HG03432 (cell line): ENCODE results near the gene NRL.

Experiments
- ATAC-seq: cut with Tn5 transposase; IDR thresholded peaks from one replicate; pipeline ENCODE4 v1.9.1; 2021; ENCODE audit warnings: mild to moderate bottlenecking, moderate library complexity; ENCODE audit not compliant: unreplicated experiment

NRL gene

DNA sequence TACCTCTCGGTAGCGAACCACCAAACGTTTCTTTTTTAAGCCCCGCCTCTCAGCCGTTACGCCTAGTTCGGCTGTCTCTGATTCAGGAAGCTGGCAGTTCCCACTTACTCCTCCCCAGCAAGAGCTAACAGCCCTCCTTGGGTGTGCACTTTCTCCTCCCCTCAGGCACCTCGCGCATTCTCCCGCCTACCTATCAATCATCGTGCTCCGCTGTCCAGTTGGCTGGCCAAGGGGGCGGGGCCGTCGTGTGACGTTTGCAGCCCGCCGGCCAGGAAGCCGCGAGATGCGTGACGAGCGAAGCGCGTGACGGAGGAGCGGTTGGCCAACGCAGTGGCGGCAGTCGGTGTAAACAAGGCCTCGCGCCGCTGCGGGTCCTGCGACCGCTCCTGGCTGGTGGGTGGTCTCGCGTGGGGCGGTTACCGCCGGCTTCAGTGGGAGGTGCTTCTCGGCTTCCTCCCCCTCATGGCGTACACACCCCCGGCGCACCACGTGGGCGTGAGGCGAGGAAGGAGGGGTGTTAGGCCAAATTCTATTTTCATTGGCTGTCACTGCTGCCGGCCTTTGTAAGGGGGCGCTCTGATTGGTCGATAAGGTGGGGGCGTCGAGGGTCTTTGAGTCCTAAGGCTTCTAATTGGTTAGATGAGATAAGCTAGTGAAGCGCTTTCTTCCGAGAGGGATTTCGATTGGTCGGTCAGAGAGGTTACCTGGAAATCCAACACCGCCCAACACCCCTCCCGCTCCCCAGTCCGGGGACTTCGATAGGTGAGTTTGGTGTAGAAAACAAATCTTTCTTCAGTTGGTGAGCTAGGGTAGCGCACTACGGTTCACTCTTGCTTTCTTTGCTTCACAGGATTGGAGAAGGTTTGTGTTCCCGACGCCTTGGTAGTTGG lies at the start of gene NRL, which contains the start of gene DCAF11:
NRL (minus strand) TSS at position 418 of the 890 bp plus-strand sequence. CDS start 32,101 bp downstream, outside the sequence.
DCAF11 (plus strand) TSS at position 246 of the 890 bp plus-strand sequence. CDS start 818 bp downstream, outside the sequence.
- ATAC-seq: peak; percentile 87

DNA sequence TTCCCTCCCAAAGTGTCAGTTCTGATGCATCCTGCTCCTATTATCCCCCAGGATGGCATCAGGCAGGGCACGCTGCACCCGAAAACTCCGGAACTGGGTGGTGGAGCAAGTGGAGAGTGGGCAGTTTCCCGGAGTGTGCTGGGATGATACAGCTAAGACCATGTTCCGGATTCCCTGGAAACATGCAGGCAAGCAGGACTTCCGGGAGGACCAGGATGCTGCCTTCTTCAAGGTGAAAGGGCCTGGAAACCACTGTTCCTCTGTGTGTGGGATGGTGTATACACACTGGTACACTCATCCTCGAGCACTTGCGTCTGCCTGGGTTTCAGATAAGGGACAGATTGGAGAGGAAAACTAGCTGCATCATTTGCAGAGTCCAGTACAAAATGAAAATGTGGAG lies 47.3 kb upstream of the NRL start:
- ATAC-seq: no peak

DNA sequence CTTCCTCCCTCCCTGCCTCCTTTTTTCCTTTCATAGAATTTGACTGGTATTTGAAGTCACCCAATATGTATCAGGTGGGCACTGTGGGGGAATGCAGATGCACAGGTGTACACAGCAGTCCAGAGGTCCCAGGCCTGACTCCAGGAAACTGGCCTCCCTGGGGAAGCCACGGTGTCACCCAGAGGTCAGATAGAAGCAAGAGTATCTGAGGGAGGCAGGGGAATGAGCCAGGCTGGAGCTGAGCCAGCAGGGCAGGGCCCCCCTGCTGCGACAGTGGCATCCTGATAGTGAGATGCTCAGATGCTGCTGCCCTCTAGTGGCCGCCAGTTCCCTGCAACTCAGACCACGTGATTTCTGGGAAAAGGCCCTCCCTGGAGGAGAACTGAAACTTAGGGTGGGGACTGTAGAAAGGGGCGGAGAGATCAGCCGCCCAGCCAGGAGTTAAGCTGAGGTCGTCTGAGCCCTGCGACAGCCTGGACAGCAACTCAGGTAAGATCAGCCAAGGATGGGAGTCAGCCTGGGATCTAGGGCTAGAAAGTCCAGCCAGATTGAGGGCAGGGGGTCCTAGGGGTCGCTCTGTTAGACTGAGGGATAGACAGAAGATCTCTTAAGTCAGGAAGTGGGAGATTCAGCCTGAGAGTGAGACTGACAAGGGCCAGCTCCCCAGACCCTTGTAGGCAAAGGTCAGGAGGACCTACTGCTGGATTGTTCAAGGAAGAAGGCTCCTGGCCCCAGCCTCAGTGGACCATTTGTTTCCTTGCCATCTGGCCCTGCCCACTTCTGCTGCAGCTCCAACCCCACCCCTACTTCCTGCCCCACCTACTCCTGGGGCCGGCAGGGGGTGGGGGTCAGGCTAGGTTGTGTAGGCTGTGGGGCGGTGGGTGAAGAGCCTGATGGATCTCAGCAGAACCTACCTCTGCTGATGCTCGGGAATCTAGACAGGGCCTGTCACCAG lies 46.4 kb upstream of the NRL start, which contains the start of gene IRF9:
IRF9 (plus strand) TSS at position 416 of the 955 bp plus-strand sequence. CDS start 880 bp downstream, outside the sequence.
- peak; percentile 85 for ATAC-seq

DNA sequence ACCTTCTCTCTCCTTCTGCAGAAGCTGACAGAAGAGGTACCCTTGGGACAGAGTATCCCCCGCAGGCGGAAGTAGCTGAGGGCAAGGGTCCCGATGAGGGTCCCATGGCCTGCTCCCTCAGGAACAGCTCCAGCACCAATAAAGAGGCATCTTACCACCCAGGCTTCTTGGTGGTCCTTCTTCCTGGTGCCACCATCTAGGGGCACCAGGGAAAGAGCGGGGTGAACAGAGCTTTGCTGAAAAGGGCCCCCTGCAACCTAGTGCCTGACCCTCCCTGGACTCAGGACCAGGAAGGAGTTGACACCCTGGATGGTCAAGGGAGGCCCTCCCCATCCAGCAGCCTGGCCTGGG lies 45.7 kb upstream of the NRL start:
- ATAC-seq: no peak

DNA sequence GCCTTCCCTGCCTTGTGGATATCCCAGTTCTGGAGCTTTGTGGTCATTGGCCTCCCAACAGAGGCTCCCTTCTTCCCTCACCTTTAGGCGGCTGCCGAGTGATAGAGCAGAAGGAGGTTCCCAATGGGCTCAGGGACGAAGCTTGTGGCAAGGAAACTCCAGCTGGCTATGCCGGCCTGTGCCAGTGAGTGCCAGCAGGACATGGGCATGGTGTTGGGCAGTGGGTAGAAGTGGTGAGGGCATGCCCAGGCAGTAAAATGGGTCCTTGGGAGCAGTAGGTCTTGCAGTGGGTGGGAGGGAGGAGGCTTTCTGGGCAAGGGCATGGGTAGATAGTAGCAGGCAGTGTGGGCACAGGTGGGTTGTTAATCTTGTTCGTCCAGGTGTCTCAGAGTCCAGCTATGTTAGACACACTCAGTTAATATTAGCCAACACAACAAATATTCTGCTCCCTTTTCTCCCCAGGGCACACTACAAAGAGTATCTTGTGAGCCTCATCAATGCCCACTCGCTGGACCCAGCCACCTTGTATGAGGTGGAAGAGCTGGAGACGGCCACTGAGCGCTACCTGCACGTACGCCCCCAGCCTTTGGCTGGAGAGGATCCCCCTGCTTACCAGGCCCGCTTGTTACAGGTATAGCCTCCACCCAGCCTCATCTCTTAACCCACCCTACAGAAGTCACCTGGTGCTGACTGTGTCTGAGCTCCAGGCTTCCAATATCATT lies 45.2 kb upstream of the NRL start:
- no peak for ATAC-seq

DNA sequence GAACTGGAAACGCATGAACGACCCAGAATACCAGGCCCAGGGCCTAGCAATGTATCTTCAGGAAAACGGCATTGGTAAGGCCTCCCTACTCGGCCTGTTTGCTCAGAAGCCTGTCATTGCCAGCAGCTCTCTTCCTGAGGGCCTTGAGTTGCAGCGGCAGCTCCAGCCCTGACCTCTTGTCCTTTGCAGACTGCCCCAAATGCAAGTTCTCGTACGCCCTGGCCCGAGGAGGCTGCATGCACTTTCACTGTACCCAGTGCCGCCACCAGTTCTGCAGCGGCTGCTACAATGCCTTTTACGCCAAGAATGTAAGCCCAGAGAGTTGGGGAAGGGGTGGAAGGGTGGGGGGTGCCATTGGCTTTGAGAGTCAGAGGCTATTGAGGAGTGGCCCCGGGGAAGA lies 42.6 kb upstream of the NRL start:
- no peak for ATAC-seq

DNA sequence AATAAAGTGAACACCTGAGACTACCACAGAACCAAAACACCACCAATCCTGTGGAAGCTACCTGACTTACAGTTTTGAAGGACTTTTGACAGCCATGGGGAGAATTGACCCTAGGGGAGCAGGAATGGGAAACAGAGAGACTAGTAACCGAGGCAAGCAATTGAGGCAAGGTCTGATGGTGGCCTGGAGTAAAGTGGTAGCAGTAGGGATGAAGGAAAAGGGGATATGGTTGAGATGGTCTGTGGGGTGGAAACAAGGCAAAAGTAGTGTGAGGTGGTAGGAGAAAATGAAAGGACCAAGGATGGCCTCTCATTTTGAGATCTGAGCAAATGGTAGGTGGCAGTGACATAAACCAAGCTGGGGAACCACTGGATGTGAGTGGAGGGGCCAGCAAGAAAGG lies 42.1 kb upstream of the NRL start:
- no peak for ATAC-seq

DNA sequence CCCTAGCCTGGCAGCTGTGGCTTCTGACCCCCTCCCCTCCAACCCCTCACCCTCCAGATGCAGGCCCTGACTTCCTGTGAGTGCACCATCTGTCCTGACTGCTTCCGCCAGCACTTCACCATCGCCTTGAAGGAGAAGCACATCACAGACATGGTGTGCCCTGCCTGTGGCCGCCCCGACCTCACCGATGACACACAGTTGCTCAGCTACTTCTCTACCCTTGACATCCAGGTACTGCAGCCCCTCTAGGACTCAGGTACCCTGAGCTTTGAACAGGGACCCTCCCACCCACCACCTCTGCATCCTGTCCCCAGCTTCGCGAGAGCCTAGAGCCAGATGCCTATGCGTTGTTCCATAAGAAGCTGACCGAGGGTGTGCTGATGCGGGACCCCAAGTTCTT lies 40.4 kb upstream of the NRL start:
- ATAC-seq: no peak

DNA sequence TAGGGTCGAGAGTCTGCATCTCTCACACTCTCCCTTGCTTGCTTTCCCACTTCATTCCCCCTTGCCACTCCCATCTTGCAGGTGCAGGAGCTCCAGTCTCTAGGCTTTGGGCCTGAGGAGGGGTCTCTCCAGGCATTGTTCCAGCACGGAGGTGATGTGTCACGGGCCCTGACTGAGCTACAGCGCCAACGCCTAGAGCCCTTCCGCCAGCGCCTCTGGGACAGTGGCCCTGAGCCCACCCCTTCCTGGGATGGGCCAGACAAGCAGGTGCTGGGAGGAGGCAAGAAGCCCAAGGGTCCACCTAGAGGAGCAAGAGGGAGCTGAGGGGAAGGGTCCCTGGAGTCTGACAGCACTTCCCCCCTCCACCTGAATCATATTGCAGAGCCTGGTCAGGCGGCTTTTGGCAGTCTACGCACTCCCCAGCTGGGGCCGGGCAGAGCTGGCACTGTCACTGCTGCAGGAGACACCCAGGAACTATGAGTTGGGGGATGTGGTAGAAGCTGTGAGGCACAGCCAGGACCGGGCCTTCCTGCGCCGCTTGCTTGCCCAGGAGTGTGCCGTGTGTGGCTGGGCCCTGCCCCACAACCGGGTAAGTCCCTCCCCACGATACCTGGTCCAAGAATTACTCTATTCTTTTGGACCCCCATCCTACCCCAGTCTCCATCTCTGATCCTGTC lies 36.8 kb upstream of the NRL start:
- no peak for ATAC-seq

DNA sequence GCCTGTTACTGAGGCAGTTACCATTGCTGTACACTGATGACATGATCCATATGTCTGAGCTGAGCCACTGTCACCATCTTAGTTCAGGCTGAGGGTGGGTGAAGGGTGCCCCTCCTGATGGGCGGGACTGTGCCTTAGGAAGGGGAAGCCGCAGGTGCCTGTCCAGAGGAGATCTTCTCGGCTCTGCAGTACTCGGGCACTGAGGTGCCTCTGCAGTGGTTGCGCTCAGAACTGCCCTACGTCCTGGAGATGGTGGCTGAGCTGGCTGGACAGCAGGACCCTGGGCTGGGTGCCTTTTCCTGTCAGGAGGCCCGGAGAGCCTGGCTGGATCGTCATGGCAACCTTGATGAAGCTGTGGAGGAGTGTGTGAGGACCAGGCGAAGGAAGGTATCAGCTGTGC lies 36.2 kb upstream of the NRL start:
- no peak for ATAC-seq

DNA sequence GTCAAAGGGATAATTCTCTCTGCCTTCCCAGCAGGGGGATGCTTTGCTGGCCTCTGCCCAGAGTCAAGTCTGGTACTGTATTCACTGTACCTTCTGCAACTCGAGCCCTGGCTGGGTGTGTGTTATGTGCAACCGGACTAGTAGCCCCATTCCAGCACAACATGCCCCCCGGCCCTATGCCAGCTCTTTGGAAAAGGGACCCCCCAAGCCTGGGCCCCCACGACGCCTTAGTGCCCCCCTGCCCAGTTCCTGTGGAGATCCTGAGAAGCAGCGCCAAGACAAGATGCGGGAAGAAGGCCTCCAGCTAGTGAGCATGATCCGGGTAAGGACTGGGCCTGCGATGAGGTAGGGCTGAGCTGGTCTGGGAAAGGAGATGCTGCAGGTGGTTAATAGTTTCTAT lies 35.8 kb upstream of the NRL start:
- ATAC-seq: no peak

DNA sequence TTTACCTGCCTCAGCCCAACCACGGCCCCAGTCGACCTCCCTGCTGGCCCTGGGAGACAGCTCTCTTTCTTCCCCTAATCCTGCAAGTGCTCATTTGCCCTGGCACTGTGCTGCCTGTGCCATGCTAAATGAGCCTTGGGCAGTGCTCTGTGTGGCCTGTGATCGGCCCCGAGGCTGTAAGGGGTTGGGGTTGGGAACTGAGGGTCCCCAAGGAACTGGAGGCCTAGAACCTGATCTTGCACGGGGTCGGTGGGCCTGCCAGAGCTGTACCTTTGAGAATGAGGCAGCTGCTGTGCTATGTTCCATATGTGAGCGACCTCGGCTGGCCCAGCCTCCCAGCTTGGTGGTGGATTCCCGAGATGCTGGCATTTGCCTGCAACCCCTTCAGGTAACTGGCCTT lies 35.3 kb upstream of the NRL start:
- ATAC-seq: no peak

DNA sequence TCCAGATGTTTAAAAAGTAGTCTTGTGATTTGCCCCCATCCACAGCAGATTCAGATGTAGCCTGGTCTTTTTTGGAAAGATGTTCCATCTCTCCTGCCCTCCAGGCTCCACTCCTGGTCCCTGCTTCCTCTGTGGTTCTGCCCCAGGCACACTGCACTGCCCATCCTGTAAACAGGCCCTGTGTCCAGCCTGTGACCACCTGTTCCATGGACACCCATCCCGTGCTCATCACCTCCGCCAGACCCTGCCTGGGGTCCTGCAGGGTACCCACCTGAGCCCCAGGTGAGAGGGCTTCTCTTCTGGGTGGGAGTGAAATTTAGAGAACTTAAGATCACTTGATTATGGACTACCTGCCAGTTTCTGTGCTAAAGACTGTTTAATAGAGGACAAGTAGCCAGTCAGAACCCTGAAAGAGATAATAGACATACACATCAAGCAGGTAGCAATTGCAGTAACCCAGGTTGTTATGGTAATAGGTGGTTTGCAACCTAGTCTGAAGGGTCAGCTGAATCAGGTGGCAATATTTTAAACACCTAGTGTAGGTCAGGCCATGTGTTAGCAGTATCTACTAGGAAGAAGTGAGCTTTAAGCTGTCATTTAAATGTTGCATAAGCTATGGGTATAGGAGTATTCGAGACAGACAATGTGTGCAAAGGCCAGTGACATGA lies 34.7 kb upstream of the NRL start:
- no peak for ATAC-seq

DNA sequence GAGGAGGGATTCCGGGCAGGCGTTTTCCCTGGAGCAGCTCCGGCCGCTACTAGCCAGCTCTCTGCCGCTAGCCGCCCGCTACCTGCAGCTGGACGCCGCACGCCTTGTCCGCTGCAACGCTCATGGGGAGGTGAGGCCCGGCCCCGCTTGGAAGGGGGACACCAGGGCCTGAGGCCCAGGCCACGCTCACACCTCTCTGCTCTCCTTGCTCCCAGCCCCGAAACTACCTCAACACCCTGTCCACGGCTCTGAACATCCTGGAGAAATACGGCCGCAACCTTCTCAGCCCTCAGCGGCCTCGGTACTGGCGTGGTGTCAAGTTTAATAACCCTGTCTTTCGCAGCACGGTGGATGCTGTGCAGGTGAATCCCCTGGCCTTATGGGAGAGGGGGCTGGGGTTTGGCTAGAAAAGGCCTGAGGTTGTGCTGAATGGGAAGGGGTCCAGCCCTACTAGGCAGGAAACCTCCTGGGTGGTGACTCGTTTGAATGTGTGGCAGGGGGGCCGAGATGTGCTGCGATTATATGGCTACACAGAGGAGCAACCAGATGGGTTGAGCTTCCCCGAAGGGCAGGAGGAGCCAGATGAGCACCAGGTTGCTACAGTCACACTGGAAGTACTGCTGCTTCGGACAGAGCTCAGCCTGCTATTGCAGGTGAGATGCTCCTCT lies 33.1 kb upstream of the NRL start:
- no peak for ATAC-seq

DNA sequence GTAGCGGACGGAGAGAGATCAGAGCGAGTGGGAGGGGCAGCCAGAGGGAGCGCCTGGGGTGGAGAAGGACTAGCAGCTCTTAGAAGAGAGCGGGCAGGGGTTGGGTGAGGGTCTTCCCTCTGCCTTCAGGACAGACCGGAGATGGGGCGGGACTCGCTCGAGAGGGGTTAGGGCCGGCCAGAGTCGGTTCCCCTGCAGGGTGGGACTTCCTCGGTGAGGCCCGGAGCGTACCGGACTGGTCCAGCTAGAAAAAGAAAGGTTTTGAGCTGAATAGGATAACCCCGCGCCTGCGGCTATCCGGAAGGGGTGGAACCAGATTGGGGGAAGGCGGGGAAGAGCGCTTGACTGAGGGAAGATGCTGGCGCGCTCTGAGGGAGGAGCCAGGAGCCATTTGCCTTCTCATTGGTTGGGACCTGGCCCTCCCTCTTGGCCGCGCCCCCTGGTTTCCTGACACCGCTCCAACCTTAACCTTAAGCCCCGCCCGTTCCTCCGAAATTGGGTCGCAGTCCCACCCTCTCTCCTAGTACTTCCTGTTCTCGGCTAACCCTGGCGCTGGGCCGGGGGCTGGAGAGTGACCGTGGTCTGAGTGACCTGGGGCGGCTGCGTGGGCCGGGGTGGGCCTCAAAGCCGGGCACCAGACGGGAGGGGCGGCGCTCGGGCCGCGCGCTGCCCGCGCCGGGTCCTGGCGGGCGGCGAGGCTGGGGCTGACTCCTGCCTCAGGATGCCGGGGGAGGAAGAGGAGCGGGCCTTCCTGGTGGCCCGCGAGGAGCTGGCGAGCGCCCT lies 32.4 kb upstream of the NRL start, which contains the start of gene RNF31:
RNF31 (plus strand) TSS at position 521 of the 783 bp plus-strand sequence; CDS start at position 722, 201 bp downstream.
- ATAC-seq: peak; percentile 81

DNA sequence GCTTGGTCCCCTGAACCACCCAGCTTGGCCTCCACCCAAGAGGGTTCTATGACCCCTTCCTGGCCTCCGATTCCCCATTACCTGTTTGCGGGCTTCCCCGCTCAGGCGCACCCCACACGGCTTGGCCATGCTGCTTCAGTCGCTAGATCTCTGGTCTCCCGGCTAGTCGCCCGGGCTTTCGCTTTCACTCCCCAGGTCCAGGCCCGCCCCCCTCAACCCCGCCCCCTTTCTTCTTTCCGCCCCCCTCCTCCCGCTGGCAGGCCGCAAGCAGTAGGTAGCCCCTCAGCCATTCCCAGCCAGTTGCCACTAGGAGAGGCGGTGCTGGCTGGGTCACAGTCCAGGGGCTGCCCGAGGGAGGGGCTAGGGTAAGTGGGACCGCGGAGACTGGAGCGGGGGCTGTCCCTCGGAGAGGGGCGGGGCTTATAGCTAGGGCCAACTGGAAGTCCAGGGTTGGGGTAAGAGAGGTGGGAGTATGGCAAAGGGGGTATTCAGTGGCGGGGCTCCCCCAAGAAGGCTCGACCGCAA lies 31.8 kb upstream of the NRL start, which contains the start of gene PSME2:
PSME2 (minus strand) TSS at position 158 of the 525 bp plus-strand sequence; CDS start at position 129, 29 bp downstream.
- peak; percentile 70 for ATAC-seq

DNA sequence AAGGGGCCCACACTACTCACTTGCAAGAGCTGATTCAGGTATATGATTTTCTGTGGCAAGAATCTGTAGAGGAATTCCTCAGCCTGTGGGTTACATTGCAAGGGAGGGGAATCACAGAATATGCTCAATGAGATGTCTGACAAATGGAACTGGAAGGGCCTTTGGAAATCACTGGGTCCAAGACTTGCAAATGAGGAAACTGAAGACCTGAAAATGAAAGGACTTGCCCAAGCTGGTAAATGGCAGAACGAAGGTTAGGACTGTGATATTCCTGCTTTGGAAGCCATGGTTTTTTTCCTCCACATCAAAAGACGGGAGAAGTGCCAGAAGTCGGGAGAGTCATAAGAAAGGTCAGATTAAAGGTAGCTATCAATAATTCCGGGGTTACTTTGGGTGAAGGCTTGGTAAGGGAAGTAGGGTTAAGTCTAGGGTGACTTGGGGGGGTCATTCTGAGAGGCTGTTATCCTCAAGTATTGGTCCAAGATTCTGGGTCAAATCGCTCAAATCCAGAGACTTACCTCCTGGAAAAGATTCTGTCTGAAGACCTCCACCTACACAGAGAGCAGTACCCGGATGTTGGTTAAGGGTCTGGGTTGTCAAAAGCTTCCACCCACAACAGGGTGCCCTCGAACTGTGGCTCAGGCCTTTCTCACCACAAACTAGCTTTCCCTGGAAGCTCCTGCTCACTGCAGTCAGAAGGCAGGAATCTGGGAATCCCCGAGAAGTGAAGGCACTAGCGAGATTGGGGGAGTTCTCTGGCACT lies 31.1 kb upstream of the NRL start:
- no peak for ATAC-seq
